Measurements from ENCODE around the gene UBE2D4. TPM values are rescaled to one million over a fixed set of nuclear protein-coding genes. Genes with fewer than 3 reads are reported as not detected.
"Not testable (repeated sequence)": the region's sequence is repeated elsewhere in the genome, so short reads cannot be mapped to it uniquely, and the experiment has no call there.

The UBE2D4 gene
- polyA plus RNA-seq, 1 experiment = 18.6 TPM

DNA sequence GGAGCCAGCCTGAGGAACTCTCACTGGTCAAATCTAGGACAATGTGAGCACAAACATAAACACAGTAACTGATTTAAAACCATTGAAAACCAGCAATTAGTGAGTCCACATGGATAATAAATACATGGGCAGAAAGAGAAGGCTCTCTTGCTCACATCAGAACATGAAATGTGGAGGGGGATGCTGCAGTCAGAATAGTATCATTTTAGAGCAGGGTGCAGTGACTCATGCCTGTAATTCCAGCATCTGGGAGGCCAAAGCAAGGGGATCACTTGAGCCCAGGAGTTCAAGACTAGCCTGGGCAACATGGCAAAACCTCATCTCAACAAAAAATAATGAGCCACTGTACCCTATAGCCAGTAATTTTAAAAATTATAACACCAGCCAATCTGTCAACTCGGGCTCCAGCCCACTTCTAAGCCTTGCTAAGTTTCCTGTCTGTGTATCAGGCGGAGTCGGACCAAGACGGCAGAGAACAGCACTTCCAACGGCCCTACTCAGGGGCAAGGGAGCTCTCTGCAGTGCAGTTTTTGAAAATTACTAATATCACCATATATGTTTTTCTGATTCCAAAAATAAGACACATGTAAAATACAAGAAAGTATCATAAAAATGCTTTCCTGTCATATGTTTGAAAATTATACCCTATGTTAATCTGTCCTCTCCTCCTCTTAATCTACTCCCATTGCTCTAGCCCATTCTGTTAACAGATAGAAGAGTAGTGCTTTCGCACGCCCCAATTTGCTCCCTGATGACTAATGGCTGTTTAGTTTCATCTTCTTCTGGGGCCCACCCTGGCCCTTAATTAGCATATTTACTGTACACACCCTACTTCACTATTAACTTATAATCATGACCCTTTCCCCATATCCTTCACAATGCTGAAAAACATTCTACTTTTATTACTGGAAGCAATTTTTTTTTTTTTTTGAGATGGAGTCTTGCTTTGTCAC lies 37.0 kb upstream of the UBE2D4 start:
- CTCF ChIA-PET = no interaction called here
- DNase-seq (ENCODE audit: low read depth, low spot score) = no peak
- POLR2A ChIA-PET = no interaction called here

DNA sequence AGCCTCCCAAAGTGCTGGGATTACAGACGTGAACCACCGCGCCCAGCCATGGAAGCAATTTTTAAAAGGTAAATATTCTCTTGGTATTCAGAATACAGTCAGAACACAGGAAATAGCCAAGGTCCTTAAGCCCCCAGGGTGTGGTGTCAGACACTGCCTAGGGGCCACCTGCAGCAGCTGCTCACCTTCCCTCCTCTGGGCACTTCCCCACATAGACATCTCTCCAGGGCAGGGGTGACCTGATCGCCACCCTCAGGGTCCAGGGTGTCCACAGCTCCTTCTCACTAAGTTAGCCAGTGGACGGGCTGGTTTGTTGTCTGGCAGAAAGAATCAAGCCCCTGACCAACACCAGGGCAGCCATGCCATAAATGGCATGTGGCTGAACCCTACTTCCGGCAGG lies 35.8 kb upstream of the UBE2D4 start:
- H3K4me3 ChIP-seq (ENCODE audit: low read depth, low read length) = no peak overlapping the region
- ChIA-PET CTCF (no interaction called here), POLR2A (interaction anchor here (0.7 kb wide), 1 partner anchor 13 kb away, joined by 4 read pairs; no protein-coding TSS in a partner anchor)
- no peak overlapping the region for H3K27ac ChIP-seq (ENCODE audit: low read depth, low read length)
- TF ChIP-seq, protein P1, sequence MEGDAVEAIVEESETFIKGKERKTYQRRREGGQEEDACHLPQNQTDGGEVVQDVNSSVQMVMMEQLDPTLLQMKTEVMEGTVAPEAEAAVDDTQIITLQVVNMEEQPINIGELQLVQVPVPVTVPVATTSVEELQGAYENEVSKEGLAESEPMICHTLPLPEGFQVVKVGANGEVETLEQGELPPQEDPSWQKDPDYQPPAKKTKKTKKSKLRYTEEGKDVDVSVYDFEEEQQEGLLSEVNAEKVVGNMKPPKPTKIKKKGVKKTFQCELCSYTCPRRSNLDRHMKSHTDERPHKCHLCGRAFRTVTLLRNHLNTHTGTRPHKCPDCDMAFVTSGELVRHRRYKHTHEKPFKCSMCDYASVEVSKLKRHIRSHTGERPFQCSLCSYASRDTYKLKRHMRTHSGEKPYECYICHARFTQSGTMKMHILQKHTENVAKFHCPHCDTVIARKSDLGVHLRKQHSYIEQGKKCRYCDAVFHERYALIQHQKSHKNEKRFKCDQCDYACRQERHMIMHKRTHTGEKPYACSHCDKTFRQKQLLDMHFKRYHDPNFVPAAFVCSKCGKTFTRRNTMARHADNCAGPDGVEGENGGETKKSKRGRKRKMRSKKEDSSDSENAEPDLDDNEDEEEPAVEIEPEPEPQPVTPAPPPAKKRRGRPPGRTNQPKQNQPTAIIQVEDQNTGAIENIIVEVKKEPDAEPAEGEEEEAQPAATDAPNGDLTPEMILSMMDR (IDR thresholded peaks at IDR 0.05; ENCODE audit: low read depth, low read length) = no peak
- no peak for DNase-seq (ENCODE audit: low read depth, low spot score)
- no peaks in the 10 kb centered on the region for H3K9me3 ChIP-seq (ENCODE audit: control insufficient read depth, insufficient read depth, low read length)
- H3K27me3 ChIP-seq (ENCODE audit: control insufficient read depth, insufficient read depth, low read length) = no peaks in the 10 kb centered on the region

More for the DNA sequence above, 37.0 kb upstream of the UBE2D4 start:
- Histone ChIP-seq H3K4me3 (ENCODE audit: low read depth, low read length) (no peak overlapping the region), H3K27ac (ENCODE audit: low read depth, low read length) (no peak overlapping the region), H3K9me3 (ENCODE audit: control insufficient read depth, insufficient read depth, low read length) (no peaks in the 10 kb centered on the region), H3K27me3 (ENCODE audit: control insufficient read depth, insufficient read depth, low read length) (no peaks in the 10 kb centered on the region)
- TF ChIP-seq, protein P1 (IDR thresholded peaks at IDR 0.05; ENCODE audit: low read depth, low read length) = no peak

DNA sequence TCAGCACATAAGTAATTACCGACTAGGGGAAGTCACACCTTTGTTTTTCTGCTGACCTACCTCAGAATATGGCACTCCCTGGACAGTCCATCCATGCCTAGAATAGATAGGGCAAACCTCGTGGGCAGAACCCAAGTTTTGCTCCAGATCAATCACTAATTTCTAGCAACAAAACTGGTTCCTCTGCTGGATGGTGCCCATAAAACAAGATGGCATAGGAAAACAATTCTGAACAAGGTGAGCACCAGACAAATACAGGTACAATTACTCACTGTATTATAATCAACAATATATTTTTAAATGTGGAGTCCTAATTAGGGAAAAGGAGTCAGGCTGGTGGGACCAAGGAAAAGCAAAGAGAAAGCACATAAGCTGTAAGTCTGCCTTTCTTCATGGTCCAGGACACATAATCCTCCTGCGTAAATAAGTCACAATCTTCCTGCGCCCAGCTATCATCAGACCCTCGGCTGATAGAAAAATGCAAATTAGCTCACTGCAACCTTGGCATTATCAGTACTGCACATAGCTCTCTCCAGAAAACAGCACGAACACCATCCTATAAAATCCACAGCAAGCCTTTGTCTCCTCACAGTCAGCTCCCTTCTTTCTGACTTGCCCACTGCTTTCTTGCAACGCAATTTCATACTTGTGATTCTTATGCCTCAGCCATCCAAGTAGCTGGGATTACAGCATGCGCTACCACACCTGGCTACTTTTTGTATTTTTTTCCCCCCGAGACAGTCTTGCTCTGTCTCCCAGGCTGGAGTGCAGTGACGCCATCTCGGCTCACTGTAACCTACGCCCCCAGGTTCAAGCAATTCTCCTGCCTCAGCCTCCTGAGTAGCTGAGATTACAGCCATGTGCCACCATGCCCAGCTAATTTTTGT lies 34.9 kb upstream of the UBE2D4 start:
- H3K9me3 ChIP-seq (ENCODE audit: control insufficient read depth, insufficient read depth, low read length) = no peaks in the 10 kb centered on the region
- POLR2A ChIA-PET = interaction anchor here (0.7 to 0.9 kb wide), 2 partner anchors 13 to 22 kb away, joined by 4 to 5 read pairs; partner anchors contain the start of gene MRPS24
- no peak for DNase-seq (ENCODE audit: low read depth, low spot score)
- CTCF ChIA-PET = no interaction called here
- H3K4me3 ChIP-seq (ENCODE audit: low read depth, low read length) = no peak overlapping the region
- H3K27me3 ChIP-seq (ENCODE audit: control insufficient read depth, insufficient read depth, low read length) = no peaks in the 10 kb centered on the region
- TF ChIP-seq, protein P1 (IDR thresholded peaks at IDR 0.05; ENCODE audit: low read depth, low read length) = no peak
- H3K27ac ChIP-seq (ENCODE audit: low read depth, low read length) = no peak overlapping the region

DNA sequence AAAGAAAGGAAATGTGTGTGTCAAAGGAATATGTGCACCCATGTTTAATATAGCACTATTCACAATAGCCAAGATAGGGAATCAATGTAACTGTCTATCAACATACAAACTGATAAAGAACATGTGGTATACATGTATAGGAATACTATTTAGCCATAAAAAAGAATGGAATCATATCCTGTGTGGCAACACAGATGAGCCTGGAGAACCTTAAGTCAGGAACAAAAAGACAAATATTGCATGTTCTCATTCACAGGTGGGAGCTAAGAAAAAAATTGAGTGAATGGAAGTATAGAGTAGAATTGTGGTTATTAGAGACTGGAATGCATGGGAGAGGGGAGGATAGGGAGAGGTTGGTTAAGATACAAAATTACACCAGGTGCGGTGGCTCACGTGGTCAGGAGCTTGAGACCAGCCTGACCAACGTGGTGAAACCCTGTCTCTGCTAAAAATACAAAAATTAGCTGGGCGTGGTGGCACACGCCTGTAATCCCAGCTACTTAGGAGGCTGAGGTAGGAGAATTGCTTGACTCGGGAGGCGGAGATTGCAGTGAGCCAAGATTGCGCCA lies 30.3 kb upstream of the UBE2D4 start:
- ChIA-PET CTCF (no interaction called here), POLR2A (interaction anchor here (0.7 kb wide), 1 partner anchor 13 kb away, joined by 6 read pairs; no protein-coding TSS in a partner anchor)
- DNase-seq (ENCODE audit: low read depth, low spot score) = no peak
- Histone ChIP-seq H3K27me3 (ENCODE audit: control insufficient read depth, insufficient read depth, low read length) (no peaks in the 10 kb centered on the region), H3K9me3 (ENCODE audit: control insufficient read depth, insufficient read depth, low read length) (no peaks in the 10 kb centered on the region), H3K27ac (ENCODE audit: low read depth, low read length) (no peak overlapping the region), H3K4me3 (ENCODE audit: low read depth, low read length) (no peak overlapping the region)
- TF ChIP-seq, protein P1 (IDR thresholded peaks at IDR 0.05; ENCODE audit: low read depth, low read length) = no peak

DNA sequence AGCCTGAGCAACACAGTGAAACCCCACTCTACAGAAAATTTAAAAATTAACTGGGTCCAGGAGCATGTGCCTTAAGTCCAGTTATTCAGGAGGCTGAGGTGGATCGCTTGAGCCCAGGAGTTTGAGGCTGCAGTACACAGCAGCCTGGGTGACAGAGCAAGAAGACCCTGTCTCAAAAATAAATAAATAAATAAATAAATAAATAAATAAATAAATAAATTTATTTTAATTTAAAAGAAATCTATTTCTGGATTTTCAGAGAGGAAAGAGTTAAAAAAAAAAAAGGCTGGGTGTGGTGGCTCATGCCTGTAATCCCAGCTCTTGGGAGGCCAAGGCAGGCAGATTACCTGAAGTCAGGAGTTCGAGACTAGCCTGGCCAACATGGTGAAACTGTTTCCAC lies 27.7 kb upstream of the UBE2D4 start:
- POLR2A ChIA-PET, CTCF ChIA-PET: not testable (repeated sequence)

More for the DNA sequence above, 27.7 kb upstream of the UBE2D4 start:
- DNase-seq (ENCODE audit: low read depth, low spot score); H3K27ac ChIP-seq (ENCODE audit: low read depth, low read length); H3K27me3 ChIP-seq (ENCODE audit: control insufficient read depth, insufficient read depth, low read length); H3K4me3 ChIP-seq (ENCODE audit: low read depth, low read length); H3K9me3 ChIP-seq (ENCODE audit: control insufficient read depth, insufficient read depth, low read length): not testable (repeated sequence)
